Hematopoietic multipotent progenitor cell treated with erythropoietin and hydrocortisone succinate and interleukin-3 and kit ligand, for 4 days (in vitro differentiated cells): ENCODE measurements around the gene NKX6-2.
"Not testable (repeated sequence)": the region's sequence is repeated elsewhere in the genome, so short reads cannot be mapped to it uniquely, and the experiment has no call there.

Experiments
- DNase-seq: peaks from one replicate; pipeline ENCODE4 v3.0.0-alpha.2; 2015

NKX6-2 gene

GRCh38 chr10:132812520-132812919 is 26.6 kb upstream of the NKX6-2 start:
- DNase-seq: no peak

GRCh38 chr10:132811891-132812481 is 26.0 kb upstream of the NKX6-2 start:
- DNase-seq: no peak

- DNase-seq: no peak
These were observed 25.1 kb upstream of the NKX6-2 start for GRCh38 chr10:132810807-132811700.

GRCh38 chr10:132810141-132810806 is 24.3 kb upstream of the NKX6-2 start:
- DNase-seq: no peak

GRCh38 chr10:132809232-132810140 is 23.5 kb upstream of the NKX6-2 start:
- DNase-seq: no peak

- DNase-seq: no peak
These were observed 22.7 kb upstream of the NKX6-2 start for GRCh38 chr10:132808383-132809231.

- DNase-seq: no peak
These were observed 21.7 kb upstream of the NKX6-2 start for GRCh38 chr10:132807621-132808049.

GRCh38 chr10:132806561-132807003 is 20.6 kb upstream of the NKX6-2 start:
- no peak for DNase-seq

- no peak for DNase-seq
These were observed 20.2 kb upstream of the NKX6-2 start for GRCh38 chr10:132806110-132806509.

GRCh38 chr10:132805599-132805998 is 19.7 kb upstream of the NKX6-2 start:
- no peak for DNase-seq

- no peak for DNase-seq
These were observed 19.0 kb upstream of the NKX6-2 start for GRCh38 chr10:132804785-132805426.

GRCh38 chr10:132804287-132804686 is 18.3 kb upstream of the NKX6-2 start:
- DNase-seq: no peak

- no peak for DNase-seq
These were observed 17.7 kb upstream of the NKX6-2 start for GRCh38 chr10:132803416-132804210.

GRCh38 chr10:132802694-132803320 is 16.9 kb upstream of the NKX6-2 start:
- DNase-seq: no peak

- DNase-seq: no peak
These were observed 16.1 kb upstream of the NKX6-2 start for GRCh38 chr10:132802048-132802447.

- DNase-seq: no peak
These were observed 13.9 kb upstream of the NKX6-2 start for GRCh38 chr10:132799865-132800264.

GRCh38 chr10:132798876-132799275 is 12.9 kb upstream of the NKX6-2 start:
- no peak for DNase-seq

- DNase-seq: no peak
These were observed 12.5 kb upstream of the NKX6-2 start for GRCh38 chr10:132798403-132798802.

GRCh38 chr10:132797986-132798385 is 12.0 kb upstream of the NKX6-2 start:
- not testable (repeated sequence) for DNase-seq

GRCh38 chr10:132796846-132797245 is 10.9 kb upstream of the NKX6-2 start:
- DNase-seq: no peak
